ENCODE measurements around the gene ERP29.
"Not testable (repeated sequence)": the region's sequence is repeated elsewhere in the genome, so short reads cannot be mapped to it uniquely, and the experiment has no call there.

The ERP29 gene

DNA sequence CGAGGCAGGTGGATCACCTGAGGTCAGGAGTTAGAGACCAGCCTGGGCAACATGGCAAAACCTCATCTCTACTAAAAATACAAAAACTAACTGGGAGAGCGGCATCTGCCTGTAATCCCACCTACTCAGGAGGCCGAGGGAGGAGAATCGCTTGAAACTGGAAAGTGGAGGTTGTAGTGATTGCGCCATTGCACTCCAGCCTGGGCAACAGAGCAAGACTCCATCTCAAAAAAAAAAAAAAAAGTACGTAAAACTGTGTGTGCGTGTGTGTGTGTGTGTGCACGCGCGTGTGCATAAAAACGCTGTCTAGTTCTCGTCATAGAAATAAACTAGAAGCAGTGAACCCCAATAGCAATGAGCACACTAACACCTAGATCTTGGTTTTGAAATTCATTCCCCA, 23.4 kb downstream of the ERP29 start:
- not testable (repeated sequence) for DNase-seq

DNA sequence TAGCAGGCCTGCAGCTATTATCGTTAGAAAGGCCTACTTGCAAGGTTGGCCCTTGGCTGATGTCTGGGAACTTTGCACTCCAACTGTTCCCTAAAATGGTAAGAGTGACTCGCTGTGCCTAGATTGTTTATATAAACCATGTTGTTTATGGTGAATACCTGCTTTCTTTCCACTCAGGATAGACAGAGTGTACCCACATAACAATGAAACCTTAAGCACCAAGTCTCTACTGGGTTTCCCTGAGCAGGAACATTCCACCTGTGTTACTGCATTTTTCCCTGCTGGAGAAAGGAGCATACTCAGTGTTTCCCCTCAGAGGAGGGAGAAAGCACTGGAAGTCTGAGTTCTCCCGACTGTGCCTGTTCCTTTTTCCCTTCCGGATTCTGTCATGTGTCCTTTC, 32.8 kb downstream of the ERP29 start:
- DNase-seq = no peak

DNA sequence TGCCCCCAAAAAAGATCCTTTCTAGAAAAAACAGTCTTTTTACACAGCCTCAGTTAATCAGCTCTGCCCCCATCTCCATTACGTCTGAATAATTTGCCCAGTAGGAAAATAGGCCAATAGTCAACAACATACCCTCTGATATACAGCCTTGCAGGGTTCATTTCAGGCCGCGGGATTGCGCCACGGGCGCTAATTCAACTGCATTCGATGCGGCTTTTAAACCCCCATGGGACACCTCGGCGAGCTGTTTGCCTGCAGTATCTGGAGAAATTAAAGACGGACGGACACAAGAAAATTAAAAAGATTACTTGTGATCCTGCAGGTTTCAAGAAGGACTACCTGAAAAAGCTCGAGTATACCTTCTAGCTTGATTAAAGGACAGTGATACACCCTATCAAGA, 36.1 kb downstream of the ERP29 start:
- DNase-seq = no peak

DNA sequence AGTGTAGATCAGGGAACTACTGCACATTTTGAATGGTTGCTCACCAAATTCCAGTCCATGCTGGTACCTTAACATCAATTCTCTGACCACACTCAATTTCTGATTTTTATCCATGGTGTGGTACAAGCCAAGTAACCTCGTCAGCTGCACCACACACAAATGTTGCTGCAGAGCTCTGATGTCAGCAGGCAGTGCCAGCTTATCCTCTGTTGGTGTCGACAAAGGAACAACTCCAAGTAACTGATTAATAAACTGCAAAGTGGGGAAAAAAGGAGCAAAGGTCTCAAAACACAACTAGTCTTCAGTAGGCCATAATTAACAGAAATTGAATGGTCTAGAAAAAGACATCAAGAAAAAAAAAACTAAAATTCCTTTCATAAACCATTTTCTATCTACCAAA, 47.9 kb downstream of the ERP29 start:
- DNase-seq = no peak

DNA sequence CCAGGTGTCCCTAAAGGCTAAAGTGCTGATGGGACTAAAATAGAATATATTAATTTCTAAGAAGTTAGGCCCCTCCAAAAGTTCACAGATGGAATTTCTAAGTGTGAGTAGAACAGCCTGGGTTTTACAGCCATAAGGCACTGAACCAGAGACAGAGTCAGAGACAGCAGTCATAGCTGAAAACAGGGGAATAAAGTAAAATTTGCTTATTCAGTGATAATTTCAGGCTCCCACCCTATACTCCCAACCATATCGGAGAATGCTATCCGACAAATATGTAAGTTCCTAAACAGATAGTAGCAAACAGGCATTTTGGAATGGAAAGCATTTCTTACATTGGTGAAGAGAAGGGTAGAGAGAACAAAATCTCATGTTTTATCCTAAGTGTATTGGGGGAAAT, 50.0 kb downstream of the ERP29 start:
- DNase-seq = no peak

DNA sequence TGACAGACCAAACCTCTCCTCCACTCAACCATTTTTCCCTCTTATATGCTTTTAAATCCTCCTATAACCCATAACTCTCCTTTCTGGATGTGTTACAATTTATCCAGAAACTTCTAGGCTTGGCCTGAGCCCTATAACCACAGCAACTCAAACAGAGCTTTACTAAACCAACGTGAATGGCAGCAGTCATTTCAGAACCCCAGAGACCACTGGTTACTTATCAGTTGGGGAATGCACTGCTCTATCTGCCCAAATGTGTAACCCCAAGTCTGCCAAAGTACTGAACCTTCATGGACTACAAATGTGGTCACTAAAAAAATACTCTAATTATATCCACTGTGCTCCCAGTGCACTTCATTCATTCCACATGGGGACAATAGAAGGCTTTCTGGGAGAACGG, 53.3 kb downstream of the ERP29 start:
- DNase-seq = no peak
